CD4-positive, alpha-beta T cell treated with Interleukin-6 for 4 hours (primary cell): ENCODE measurements around the gene SLCO4C1.

ENCODE experiments used
- DNase-seq: peaks from one replicate; pipeline ENCODE4 v3.0.0-alpha.2; 2020; ENCODE audit warnings: mixed read lengths

The SLCO4C1 gene

GRCh38 chr5:102262688-102263087, 33.4 kb downstream of the SLCO4C1 start:
- no peak for DNase-seq

GRCh38 chr5:102249381-102249780, 46.7 kb downstream of the SLCO4C1 start:
- DNase-seq, result no peak

- no peak for DNase-seq
These were observed 52.9 kb downstream of the SLCO4C1 start for GRCh38 chr5:102243213-102243612.

- no peak for DNase-seq
These were observed 54.2 kb downstream of the SLCO4C1 start for GRCh38 chr5:102241809-102242421.

GRCh38 chr5:102231693-102232619, 64.1 kb downstream of the SLCO4C1 start:
- no peak for DNase-seq

GRCh38 chr5:102229685-102230084, 66.4 kb downstream of the SLCO4C1 start:
- DNase-seq, result no peak

GRCh38 chr5:102226321-102226720, 69.8 kb downstream of the SLCO4C1 start:
- no peak for DNase-seq

- no peak for DNase-seq
These were observed 72.3 kb downstream of the SLCO4C1 start for GRCh38 chr5:102223542-102224477.

GRCh38 chr5:102222772-102223171, 73.3 kb downstream of the SLCO4C1 start:
- DNase-seq, result no peak

GRCh38 chr5:102221949-102222348, 74.1 kb downstream of the SLCO4C1 start:
- no peak for DNase-seq

GRCh38 chr5:102218159-102218558, 77.9 kb downstream of the SLCO4C1 start:
- no peak for DNase-seq

- DNase-seq, result no peak
These were observed 79.4 kb downstream of the SLCO4C1 start for GRCh38 chr5:102216678-102217077.

- no peak for DNase-seq
These were observed 84.9 kb downstream of the SLCO4C1 start for GRCh38 chr5:102211165-102211564.

- DNase-seq, result no peak
These were observed 95.2 kb downstream of the SLCO4C1 start for GRCh38 chr5:102200861-102201260.

- DNase-seq, result no peak
These were observed 99.6 kb downstream of the SLCO4C1 start for GRCh38 chr5:102196481-102196880.
